COLO668 (cell line): Measurements from ENCODE around the gene BEND3.
"Not testable (repeated sequence)": the region's sequence is repeated elsewhere in the genome, so short reads cannot be mapped to it uniquely, and the experiment has no call there.

Experiments
- DNase-seq: peaks from one replicate; lab custom pipeline; 2025; ENCODE audit not compliant: unreplicated experiment; lab: John Stamatoyannopoulos, UW

Gene BEND3

DNA sequence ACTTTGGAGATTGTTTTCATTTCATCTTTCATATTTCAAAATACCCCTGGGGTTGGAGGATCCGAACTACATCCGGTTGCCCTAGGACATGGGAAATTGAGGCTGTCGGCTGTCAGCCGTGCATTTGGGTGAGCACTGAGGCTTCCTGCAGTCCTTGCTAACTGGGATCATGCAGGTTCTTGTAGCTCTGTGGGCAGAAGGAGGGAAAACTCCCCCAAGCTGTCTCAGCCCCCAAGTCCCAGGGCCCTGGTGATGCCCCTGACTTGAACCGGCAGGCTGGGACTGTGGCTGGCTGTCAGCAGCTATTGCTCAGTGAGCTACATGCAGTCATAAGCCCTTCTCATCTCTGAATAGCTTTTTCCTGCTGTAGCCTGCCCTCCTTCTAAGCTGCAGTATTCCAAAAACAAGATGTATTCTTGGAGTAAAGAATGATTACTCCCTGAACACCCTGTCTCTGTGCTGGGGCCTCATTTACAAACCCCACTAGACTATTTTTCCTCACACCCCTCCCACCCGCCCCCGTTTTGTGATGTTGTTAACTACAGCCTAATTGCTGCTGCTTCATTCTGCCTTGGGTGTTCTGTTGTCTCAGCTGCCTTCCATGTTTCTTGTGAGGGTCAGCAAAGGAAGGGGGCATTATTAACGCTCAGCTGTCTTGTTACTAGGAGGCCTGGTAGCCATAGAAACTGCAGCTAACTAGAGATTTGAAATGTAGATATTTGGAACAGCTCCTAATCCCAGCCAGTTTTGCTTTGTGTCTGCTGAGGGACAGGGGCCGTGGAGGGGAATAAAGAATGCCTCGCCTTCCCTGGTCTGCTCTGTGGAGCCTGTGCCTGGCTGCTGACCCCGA lies 69.3 kb downstream of the BEND3 start:
- no peak for DNase-seq

- DNase-seq: no peak
Measured at GRCh38 chr6:107033126-107033525, 82.2 kb downstream of the BEND3 start.

DNA sequence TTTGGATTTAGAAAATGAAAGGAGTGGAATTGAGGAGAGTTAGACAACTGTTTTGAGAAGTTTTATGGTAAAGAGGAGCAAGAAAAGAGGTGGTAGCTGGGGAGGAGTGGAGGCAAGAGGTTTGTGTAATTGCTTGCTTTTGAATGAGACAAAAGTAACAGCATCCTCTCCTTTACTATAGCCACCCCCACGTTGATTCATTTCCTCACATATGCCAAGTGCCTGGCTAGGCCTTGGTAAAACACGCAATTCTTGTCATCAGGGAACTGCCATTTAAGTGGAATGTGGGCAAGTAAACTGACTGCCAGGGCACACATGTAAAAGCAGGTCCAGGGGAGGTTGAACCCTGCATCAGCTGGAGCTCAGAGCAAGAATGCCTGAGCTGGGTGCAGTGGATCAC lies 83.3 kb downstream of the BEND3 start:
- no peak for DNase-seq

DNA sequence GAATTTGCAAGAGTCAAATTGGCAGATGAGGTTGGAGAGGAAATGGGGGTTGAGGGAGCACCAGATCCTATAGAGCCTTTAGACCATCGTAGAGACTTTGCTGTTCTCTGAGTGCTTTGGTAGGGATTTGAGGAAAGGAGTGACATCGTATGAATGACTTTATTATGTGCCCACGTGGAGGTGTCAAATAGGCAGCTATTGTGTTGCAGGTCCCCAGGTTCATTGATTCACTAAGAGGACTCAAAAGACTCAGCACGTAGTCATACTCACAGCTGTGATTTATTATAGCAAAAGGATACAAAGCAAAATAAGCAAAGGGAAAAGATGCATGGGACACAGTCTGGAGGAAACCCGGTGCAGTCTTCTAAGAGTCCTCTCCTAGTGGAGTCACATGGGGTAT lies 85.2 kb downstream of the BEND3 start:
- no peak for DNase-seq

DNA sequence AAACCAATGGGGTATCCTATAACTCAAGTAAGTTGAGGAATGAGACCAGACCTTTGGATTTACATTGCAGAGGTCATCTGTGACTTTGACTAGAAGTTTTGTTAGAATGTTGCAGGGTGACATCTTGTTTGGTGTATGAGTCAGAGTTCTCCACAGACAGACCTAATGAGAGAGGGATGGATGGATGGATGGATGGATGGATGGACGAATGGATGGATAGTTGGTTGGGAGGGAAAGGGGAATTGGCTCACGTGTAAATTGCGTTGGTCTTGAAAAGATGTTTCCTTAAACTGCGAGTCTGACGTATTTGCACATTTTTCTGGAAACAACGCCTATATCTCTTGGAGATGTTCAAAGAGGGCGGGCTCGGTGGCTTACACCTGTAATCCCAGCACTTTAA lies 88.3 kb downstream of the BEND3 start:
- DNase-seq: no peak

GRCh38 chr6:107021446-107022185 lies 93.7 kb downstream of the BEND3 start:
- DNase-seq: no peak

- DNase-seq: no peak
Measured at GRCh38 chr6:107020239-107020638, 95.1 kb downstream of the BEND3 start.

- DNase-seq: not testable (repeated sequence)
Measured at GRCh38 chr6:107019628-107020027, 95.7 kb downstream of the BEND3 start.

DNA sequence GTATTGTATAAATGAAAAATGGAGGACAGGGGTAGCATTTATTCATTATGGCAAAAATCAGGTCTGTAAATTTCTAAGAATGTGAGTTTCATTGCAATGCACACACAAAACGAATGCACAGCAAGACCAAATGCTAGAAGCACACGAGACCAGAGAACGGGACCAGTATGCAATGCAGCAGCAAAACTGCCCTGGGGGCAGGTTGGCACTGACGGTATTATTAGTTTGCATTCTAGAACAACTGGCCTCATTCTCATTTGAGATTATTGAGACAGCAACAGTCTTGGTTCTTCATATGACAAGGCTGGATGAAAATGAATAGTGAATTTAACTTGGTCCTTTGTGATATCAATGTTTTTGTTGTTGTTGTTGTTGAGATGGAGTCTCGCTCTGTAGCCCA lies 96.3 kb downstream of the BEND3 start:
- DNase-seq: no peak
